SW480 (cell line): Measurements from ENCODE around the gene SCFD2.
"Not testable (repeated sequence)": the region's sequence is repeated elsewhere in the genome, so short reads cannot be mapped to it uniquely, and the experiment has no call there.

ENCODE experiments used
- DNase-seq: peaks from one replicate; pipeline ENCODE4 v3.0.0-alpha.2; 2016; ENCODE audit warnings: low spot score

Gene SCFD2

GRCh38 chr4:53139256-53139655, 226.6 kb downstream of the SCFD2 start:
- DNase-seq, result not testable (repeated sequence)

DNA sequence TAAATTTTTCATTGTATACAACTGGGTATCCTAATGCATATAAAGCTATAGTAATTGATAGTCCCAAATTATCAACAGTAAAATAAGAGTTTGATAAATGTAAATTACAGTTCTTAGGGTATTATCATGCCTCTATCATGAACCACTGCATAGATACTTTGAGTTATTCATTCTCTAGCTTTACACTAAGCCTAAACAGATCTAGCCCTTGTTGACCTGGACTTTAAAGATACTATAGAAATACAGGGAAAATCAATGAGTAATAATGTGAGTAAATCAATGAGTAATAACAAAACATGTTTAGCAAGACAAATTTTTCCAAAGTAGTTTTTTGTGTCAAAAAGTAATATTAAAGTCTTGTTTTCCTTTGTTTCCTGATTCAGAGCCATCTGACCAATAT, 228.4 kb downstream of the SCFD2 start:
- DNase-seq, result no peak

DNA sequence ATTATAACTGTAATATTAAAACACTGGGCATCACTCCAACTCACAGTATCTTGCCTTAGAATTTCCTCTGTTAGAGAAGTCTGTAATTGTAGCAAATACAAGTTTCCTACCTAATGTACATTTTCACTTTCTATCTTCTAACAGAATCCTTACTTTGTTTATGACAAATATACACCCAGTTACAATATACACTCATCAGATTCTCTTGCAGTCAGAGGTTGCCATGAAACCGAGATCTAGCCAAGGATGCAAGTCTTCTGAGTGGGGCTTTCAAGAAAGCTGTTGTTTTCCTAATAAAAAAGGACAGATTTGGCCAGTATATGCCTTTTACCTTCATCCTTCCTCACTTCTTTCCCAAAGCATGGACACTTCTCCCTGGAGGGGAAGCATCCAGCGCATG, 228.9 kb downstream of the SCFD2 start:
- DNase-seq, result no peak

GRCh38 chr4:53132132-53132891, 233.5 kb downstream of the SCFD2 start:
- DNase-seq, result no peak

DNA sequence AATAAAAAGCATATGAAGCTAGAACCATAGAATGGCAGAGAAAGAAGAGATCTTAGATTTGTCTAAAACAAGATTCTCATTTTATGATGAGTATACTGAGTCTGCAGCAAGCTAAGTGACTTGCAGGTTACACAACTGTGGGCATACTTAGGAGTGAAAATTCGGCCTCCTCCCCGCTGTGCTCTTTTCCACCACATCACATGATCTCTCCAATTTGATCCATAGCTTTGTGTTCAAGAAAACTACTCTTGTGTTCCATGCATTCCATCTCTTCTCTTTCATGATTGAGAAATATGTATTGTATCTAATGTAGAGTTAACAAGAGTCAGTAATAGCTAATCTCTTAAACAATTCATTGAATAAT, 234.3 kb downstream of the SCFD2 start:
- DNase-seq, result no peak

DNA sequence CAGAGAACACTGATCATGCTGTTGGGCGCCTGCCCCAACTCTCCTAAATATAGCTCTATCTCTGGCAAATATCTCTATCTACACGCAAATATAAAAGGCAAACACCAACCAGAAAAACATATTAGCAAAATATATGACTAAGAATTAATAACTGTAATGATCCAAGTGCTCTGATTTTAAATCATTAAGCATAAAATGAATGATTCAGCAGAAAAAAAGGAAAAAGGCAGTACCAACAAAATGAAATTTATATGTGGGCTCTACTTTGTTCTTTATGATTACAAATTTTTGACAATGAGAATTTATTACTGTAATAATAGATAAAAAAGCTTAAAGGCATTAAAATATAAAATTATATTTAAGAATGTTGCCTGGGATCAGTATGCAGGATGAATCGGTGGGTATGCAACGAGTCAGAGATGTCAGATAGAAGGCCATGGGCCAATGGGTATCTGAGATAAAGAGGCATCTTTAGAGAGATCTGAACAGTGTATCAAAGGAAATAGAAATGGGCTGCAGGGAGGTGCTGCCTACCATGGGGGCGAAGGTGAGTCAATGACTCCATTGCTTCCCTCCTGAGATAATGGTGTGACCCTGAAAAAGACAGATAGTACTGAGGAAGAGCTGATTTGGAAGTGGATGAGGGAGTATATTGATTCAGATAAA, 234.8 kb downstream of the SCFD2 start:
- DNase-seq, result no peak

GRCh38 chr4:53128706-53129357, 237.0 kb downstream of the SCFD2 start:
- no peak for DNase-seq

- DNase-seq, result no peak
Observed at GRCh38 chr4:53128231-53128630, 237.6 kb downstream of the SCFD2 start.

DNA sequence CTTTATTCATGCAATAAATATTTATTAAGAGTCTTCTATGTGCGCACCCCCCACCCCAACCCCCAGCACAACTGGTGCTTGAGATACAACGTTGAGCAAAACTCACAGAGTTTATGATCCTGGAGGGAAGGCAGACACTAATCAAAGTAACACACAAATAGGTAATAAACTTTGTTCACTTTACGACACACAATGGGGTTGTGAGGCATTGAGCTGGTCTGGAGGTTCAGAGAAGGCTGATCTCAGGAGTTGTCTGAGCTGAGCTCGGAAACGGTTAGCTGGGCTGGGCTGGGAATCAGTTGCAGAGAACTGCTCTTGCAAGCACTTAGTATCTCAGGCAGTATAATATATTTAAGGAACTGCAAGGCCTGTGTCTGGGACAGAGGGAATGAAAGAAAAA, 238.5 kb downstream of the SCFD2 start:
- DNase-seq, result no peak

DNA sequence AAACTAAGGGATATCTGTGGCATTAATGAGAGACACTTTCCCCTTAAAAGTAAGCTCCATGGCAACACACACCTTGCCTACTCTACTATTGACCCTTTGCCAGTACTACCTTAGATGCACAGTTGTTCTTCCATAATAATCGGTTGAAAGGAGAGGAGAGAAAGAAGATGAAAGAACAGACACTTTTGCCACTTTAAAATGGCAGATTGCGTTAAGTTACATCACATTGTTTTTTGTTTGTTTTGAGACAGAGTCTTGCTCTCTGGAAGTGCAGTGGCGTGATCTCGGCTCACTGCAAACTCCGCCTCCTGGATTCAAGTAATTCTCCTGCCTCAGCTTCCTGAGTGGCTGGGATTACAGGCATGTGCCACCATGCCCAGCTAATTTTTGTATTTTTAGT, 239.8 kb downstream of the SCFD2 start:
- DNase-seq, result no peak

DNA sequence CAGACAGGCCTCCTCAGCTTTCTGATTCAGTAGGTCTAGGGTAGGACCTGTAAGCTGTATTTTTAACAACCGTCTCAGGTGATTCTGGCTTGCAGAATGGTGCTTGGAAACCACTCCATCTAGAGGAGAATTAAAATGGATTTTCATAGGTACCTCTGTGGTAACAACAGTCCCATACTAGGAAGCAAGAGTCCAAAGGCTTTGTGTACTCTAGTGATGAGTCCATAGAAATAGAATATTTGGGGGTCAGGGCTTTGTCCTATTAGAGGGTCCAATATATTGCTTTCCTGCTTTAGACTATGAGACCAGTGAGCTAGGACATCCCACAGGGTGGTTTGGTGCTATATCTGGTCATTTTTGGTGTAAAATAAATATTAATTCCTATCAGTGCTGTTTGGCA, 242.0 kb downstream of the SCFD2 start:
- DNase-seq, result no peak

- DNase-seq, result no peak
Observed at GRCh38 chr4:53123171-53123570, 242.7 kb downstream of the SCFD2 start.

DNA sequence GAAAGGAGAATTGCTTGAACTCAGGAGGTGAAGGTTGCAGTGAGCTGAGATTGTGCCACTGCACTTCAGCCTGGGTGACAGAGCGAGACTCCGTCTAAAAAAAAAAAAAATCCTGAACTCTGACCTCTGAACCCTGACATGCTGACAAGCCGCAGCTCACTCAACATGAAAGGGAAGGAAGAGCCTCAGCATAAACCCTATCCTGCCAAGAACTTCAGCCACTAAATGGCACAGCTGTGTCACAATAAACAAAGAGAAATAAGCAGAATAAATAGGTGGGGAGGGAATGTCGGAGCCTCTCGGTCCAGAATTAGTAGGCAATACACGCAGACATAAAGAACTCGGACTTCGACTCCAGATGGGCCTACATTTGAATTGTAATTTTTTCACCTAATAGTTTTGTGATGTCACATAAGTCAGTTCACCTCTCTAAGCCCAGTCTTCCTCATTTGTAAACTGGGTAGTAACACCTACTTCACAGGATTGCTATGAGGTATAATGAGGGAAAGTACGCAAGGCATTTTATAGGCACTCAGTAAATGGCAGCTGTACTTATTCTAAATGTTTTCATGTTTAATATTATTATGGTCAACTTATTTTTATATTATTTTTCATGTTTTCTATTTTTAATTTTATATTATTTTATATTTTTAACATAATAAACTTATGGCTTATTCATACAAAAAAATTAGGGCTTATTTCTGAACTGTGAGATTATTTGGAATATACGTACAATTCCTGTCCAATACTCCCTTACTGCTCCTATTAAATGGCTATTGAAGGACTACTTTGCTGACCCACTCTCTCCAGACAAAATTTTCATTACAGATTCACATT, 243.4 kb downstream of the SCFD2 start:
- DNase-seq, result peak; percentile 1

GRCh38 chr4:53121264-53121865, 244.5 kb downstream of the SCFD2 start:
- DNase-seq, result no peak

DNA sequence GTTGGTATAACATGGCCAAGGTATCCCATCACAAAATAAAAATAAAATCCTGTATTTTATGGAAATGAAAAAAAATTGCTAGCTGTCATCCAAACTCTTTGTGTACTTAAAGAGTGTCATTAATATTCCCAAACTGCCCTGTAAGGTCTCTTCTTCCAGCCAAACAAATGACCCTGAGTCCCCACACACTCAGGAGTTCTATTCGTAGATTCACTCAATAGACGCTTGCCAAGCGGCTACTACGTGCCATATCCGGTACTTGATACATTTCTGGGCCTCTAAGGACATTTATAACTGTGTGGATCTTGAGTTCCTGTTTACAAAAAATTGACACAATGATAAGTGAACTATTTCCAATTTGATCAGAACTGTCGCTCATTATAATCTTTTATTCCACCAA, 245.1 kb downstream of the SCFD2 start:
- no peak for DNase-seq

GRCh38 chr4:53119680-53120079, 246.2 kb downstream of the SCFD2 start:
- DNase-seq, result no peak

GRCh38 chr4:53118676-53119075, 247.2 kb downstream of the SCFD2 start:
- DNase-seq, result no peak

GRCh38 chr4:53116954-53117353, 248.9 kb downstream of the SCFD2 start:
- no peak for DNase-seq

DNA sequence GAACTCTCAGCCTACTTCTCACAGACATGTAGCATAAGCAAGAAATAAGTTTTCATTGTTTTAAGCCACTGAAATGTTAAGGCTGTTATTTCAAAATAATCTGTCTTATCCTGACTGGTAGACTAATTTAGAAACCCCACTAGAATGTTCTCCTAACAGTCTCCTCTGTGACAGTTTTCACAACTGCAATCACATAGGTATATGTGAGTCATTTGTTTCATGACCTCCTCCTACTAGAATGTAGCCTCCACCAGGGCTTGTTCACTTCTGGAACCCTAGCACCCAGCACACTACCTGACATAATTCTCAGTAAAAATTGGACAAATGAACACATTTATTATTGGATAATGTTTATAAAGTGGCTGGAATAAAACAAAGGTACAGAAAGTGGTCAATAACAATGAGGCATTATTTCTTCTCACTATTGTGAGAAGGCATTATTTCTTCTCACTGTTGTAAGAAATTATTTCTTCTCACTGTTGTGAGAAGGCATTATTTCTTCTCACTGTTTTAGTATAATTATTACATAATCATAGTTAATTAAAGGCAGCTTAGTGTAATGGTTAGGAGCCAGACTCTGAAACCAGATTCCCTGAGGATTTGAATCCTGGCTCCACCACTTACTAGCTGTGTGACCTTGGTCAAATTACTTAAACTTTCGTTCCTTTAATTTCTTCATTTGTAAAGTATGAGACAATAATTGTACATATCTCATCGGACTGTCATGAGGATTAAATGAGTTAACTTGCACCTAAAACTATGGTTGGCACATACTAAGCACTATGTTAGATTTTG, 252.2 kb downstream of the SCFD2 start:
- DNase-seq, result no peak

GRCh38 chr4:53105313-53105712, 260.5 kb downstream of the SCFD2 start:
- DNase-seq, result no peak

DNA sequence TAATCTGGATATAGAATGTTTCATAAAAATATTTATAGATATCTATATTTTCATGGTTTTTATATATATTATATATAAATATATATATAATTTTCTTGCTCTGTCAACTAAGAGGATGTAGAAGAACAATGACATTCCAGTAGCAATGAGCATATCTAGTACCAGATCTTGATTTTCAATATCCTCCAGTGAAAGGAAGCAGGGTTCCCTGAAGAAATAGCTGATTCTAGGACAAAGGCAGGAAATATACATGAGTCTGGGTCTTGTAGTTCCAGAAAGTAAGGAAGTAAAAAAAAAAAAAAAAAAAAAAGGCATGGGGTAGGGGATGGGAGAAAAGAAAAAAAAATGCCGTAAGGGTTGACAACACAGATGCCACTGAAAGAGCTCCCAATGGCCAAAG, 262.4 kb downstream of the SCFD2 start:
- no peak for DNase-seq
